ENCODE data around the gene RPS4Y1.
"Not testable (repeated sequence)": the region's sequence is repeated elsewhere in the genome, so short reads cannot be mapped to it uniquely, and the experiment has no call there.

DNA sequence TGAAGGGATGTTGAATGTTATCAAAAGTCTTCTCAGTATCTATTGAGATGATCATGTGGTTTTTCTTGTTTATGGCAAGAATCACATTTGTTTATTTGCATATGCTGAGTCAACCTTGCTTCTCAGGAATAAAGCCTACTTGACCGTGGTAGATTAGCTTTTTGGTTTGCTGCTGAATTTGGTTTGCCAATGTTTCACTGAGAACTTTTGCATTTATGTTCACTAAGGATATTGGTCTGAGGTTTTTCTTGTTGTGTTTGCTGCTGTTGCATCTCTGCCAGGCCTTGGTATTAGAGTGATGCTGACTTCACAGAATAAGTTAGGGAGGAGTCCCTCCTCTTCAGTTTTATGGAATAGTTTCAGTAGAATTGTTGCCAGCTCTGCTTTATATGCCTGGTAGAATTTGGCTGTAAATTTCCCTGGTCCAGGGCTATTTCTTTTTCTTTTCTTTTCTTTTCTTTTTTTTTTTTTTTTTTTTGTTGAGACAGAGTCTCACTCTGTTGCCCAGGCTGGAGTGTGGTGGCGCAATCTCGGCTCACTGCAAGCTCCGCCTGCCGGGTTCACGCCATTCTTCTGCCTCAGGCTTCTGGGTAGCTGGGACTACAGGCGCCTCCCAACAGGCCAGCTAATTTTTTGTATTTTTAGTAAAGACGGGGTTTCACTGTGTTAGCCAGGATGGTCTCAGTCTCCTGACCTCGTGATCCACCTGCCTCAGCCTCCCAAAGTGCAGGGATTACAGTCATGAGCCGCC, 24.1 kb upstream of the RPS4Y1 start:
- not testable (repeated sequence) for TF ChIP-seq YY1 (IDR thresholded peaks at IDR 0.05; ENCODE audit: insufficient read depth, insufficient read length); ZNF274 (IDR thresholded peaks at IDR 0.05; ENCODE audit: low read depth, low read length)

Measured in NT2/D1 (cell line).